Nephron progenitor cell (in vitro differentiated cells): ENCODE measurements around the gene XRCC4.

Experiments
- DNase-seq: peaks from one replicate; pipeline ENCODE4 v3.0.0; 2021
- H3K27ac Mint-ChIP-seq: 2 replicates; pipeline ENCODE4 v1.8.0; 2021; ENCODE audit warnings: mild to moderate bottlenecking, moderate library complexity, mixed read lengths
- H3K27me3 Mint-ChIP-seq: 2 replicates; pipeline ENCODE4 v1.8.0; 2021; ENCODE audit warnings: mild to moderate bottlenecking, low read depth, mixed read lengths; ENCODE audit not compliant: poor library complexity
- H3K36me3 Mint-ChIP-seq: 2 replicates; pipeline ENCODE4 v1.8.0; 2021; ENCODE audit warnings: low read depth, mixed read lengths
- H3K4me1 Mint-ChIP-seq: 2 replicates; pipeline ENCODE4 v1.8.0; 2021; ENCODE audit warnings: mixed read lengths
- H3K4me3 Mint-ChIP-seq: 2 replicates; pipeline ENCODE4 v1.8.0; 2021; ENCODE audit warnings: mild to moderate bottlenecking, moderate library complexity, mixed read lengths
- H3K9me3 Mint-ChIP-seq: 2 replicates; pipeline ENCODE4 v1.8.0; 2021; ENCODE audit warnings: mild to moderate bottlenecking, moderate library complexity, mixed read lengths
- CTCF ChIP-seq: fragments of 200-600 bp; sonication (generic); IDR thresholded peaks from 2 replicates; pipeline ENCODE4 v1.5.0; 2021; ENCODE audit warnings: antibody characterized with exemption

Gene XRCC4

GRCh38 chr5:83133797-83134196 is 56.5 kb downstream of the XRCC4 start:
- Mint-ChIP-seq H3K9me3 (peaks cover 63% of the 10 kb centered on the region), H3K27ac (no peak overlapping the region), H3K36me3 (peaks cover 54% of the 10 kb centered on the region), H3K27me3 (no peaks in the 10 kb centered on the region), H3K4me3 (no peak overlapping the region), H3K4me1 (no peaks in the 10 kb centered on the region)
- no peak for DNase-seq
- no peak for TF ChIP-seq CTCF

DNA sequence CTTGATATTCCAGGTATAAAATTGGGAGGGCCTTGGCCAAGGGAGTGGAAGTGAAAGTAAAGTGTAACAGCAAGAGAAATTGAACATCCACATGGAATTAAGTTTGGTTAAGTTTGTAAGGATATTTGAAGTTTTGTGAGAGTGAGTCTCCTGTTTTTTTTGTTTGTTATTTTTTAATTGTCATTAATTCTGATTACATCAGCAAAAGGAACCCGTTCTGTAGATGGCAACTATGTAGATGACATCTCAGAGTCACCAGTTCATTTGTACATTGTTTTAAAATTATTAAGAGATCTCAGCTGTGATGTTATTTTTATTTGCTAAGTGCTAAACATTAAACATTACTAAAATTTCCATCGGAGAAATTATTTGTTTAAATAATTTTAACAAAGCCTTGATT is 65.2 kb downstream of the XRCC4 start:
- H3K27me3 Mint-ChIP-seq = no peaks in the 10 kb centered on the region
- H3K36me3 Mint-ChIP-seq = peaks cover 7% of the 10 kb centered on the region
- no peak for DNase-seq
- H3K4me1 Mint-ChIP-seq = no peaks in the 10 kb centered on the region
- H3K9me3 Mint-ChIP-seq = no peaks in the 10 kb centered on the region
- no peak overlapping the region for H3K27ac Mint-ChIP-seq
- TF ChIP-seq CTCF = no peak
- no peak overlapping the region for H3K4me3 Mint-ChIP-seq

DNA sequence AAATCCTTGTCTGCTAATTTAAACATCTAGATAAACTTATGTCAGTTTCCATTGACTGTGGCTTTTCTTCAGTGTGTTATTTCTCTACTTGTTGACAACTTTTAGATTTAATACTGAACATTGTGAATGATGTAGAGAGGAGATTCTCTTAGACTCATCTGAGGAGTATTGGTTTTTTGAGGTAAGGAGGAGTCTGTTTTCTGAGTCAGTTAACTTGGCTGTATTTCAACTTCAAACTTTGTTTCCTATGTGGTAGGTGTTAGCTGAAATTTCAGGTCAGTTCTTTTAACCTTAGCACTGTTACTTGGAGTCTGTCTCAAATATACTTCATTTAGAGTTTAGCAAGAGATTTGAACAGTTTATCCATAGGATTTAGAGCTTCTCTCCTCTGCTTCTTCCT is 67.9 kb downstream of the XRCC4 start:
- Mint-ChIP-seq H3K4me1 (no peaks in the 10 kb centered on the region), H3K27ac (no peak overlapping the region), H3K27me3 (no peaks in the 10 kb centered on the region), H3K9me3 (no peaks in the 10 kb centered on the region), H3K36me3 (peaks cover 7% of the 10 kb centered on the region), H3K4me3 (no peak overlapping the region)
- DNase-seq = no peak
- TF ChIP-seq CTCF = no peak

- Mint-ChIP-seq H3K36me3 (peaks cover 7% of the 10 kb centered on the region), H3K27me3 (no peaks in the 10 kb centered on the region), H3K4me3 (no peak overlapping the region), H3K27ac (peak overlapping the region; percentile 6), H3K9me3 (no peaks in the 10 kb centered on the region), H3K4me1 (no peaks in the 10 kb centered on the region)
- TF ChIP-seq CTCF = no peak
- no peak for DNase-seq
Observed at GRCh38 chr5:83145882-83146331, 68.6 kb downstream of the XRCC4 start.

DNA sequence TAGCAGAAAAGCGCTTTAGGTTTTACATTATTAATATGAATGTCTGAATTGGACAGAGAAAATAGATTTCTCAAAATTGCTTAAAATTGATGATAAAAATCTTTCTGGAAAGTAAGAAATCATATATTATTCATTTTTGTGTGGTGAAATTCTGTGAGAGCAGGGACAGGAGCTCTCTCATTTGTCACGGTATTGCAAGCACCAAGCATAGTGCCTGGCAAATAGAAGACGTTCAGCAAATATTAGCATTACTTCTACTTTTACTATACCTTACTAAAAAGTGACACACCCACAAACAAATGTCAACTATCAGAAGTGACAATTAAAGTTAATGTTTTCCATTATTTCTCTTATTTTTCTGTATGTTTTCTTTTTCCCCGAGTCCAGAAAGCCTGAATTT is 69.1 kb downstream of the XRCC4 start:
- H3K36me3 Mint-ChIP-seq = peaks cover 7% of the 10 kb centered on the region
- no peak overlapping the region for H3K4me3 Mint-ChIP-seq
- H3K4me1 Mint-ChIP-seq = no peaks in the 10 kb centered on the region
- no peak for TF ChIP-seq CTCF
- no peak overlapping the region for H3K27ac Mint-ChIP-seq
- DNase-seq = no peak
- no peaks in the 10 kb centered on the region for H3K27me3 Mint-ChIP-seq
- no peaks in the 10 kb centered on the region for H3K9me3 Mint-ChIP-seq

GRCh38 chr5:83147593-83147992 is 70.2 kb downstream of the XRCC4 start:
- H3K4me1 Mint-ChIP-seq = no peaks in the 10 kb centered on the region
- H3K27me3 Mint-ChIP-seq = no peaks in the 10 kb centered on the region
- DNase-seq = no peak
- H3K4me3 Mint-ChIP-seq = no peak overlapping the region
- H3K27ac Mint-ChIP-seq = no peak overlapping the region
- H3K9me3 Mint-ChIP-seq = no peaks in the 10 kb centered on the region
- TF ChIP-seq CTCF = no peak
- peaks cover 7% of the 10 kb centered on the region for H3K36me3 Mint-ChIP-seq
